HepG2 (cell line): Measurements from ENCODE around the gene ITPK1. TPM values are rescaled to one million over a fixed set of nuclear protein-coding genes. Genes with fewer than 3 reads are reported as not detected.

Source experiments
- ATAC-seq: fragments of 200-7000 bp; cut with Tn5 transposase; 3 replicates; pipeline ENCODE4 v1.9.1; 2020; ENCODE audit warnings: mild to moderate bottlenecking, moderate library complexity
- BruUV-seq: library from RNA; stranded (reverse); fragments of 400-500 nt; replicated peaks from 2 replicates; lab custom pipeline; 2021; lab: Mats Ljungman, UMichigan
- CTCF ChIA-PET: fragments of 300-600 bp; formaldehyde crosslinking; extraction: SDS; loops from one replicate; lab custom pipeline; 2021; ENCODE audit warnings: low total read pairs, inconsistent platforms, low intra/inter-chr PET ratio; lab: Yijun Ruan, JAX
- POLR2A ChIA-PET: fragments of 350-600 bp; sonication (Branson Sonifier 250); formaldehyde crosslinking; loops from one replicate; lab custom pipeline; 2020; ENCODE audit warnings: antibody characterized with exemption, inconsistent platforms; lab: Yijun Ruan, JAX
- DNase-seq: peaks from one replicate; pipeline ENCODE4 v3.0.0-alpha.2; 2015; ENCODE audit warnings: low spot score
- FAIRE-seq: peaks from 3 replicates; lab custom pipeline; 2011; peaks lifted over from hg19 to GRCh38; lab: Jason Lieb, UNC
- H2AFZ ChIP-seq: one replicate; pipeline ENCODE4 v1.6.1; 2011; ENCODE audit warnings: low read length, inconsistent platforms
- H3K27ac ChIP-seq: fragments of 300-600 bp; 3 replicates; pipeline ENCODE4 v1.8.0; 2011; ENCODE audit warnings: mixed run types, mild to moderate bottlenecking, mixed read lengths, low read length, inconsistent platforms; ENCODE audit not compliant: insufficient read depth; ENCODE audit errors: extremely low read length
- H3K27me3 ChIP-seq, 2 experiments: fragments of 200-600 bp in 1 of 2; 2 replicates in 1 of 2; 3 replicates in 1 of 2; pipeline versions ENCODE4 v1.6.0 to v1.8.0; 2011; ENCODE audit warnings: low read length in 2 of 2, mild to moderate bottlenecking in 2 of 2, moderate library complexity in 2 of 2, inconsistent platforms in 1 of 2; ENCODE audit not compliant: insufficient read depth in 2 of 2, control insufficient read depth in 1 of 2
- H3K36me3 ChIP-seq, 2 experiments: fragments of 200-600 bp in 1 of 2; replicated peaks in 1 of 2; 2 replicates in 1 of 2; 3 replicates in 1 of 2; pipeline versions ENCODE4 v1.5.1 to v1.8.0; 2011; ENCODE audit warnings: low read length in 2 of 2, inconsistent platforms in 1 of 2; ENCODE audit not compliant: insufficient read depth in 2 of 2, control insufficient read depth in 1 of 2
- H3K4me1 ChIP-seq: 2 replicates; pipeline ENCODE4 v1.5.1; 2012; ENCODE audit warnings: low read length, inconsistent platforms; ENCODE audit not compliant: insufficient read depth
- H3K4me2 ChIP-seq: 2 replicates; pipeline ENCODE4 v1.6.0; 2011; ENCODE audit warnings: low read depth, low read length, inconsistent platforms
- H3K4me3 ChIP-seq, 3 experiments: fragments of 200-600 bp in 1 of 3; sonication (generic), shearing (Covaris generic) in 1 of 3; replicated peaks in 1 of 3; 2 replicates each; pipeline ENCODE4 v1.5.1; 2011 to 2016; ENCODE audit warnings: low read length in 3 of 3, inconsistent platforms in 2 of 3, low read depth in 2 of 3, mild to moderate bottlenecking in 2 of 3, control low read depth in 1 of 3, mixed read lengths in 1 of 3; ENCODE audit not compliant: insufficient read depth in 1 of 3
- H3K79me2 ChIP-seq: one replicate; pipeline ENCODE4 v1.6.1; 2011; ENCODE audit warnings: low read length, inconsistent platforms; ENCODE audit not compliant: insufficient read depth
- H3K9ac ChIP-seq: 2 replicates; pipeline ENCODE4 v1.6.0; 2011; ENCODE audit warnings: mild to moderate bottlenecking, low read depth, low read length, inconsistent platforms; ENCODE audit not compliant: insufficient read depth
- H3K9me3 ChIP-seq: 2 replicates; pipeline ENCODE4 v1.5.1; 2012; ENCODE audit warnings: mild to moderate bottlenecking, low read length
- H4K20me1 ChIP-seq: 2 replicates; pipeline ENCODE4 v1.6.0; 2011; ENCODE audit warnings: inconsistent platforms, mild to moderate bottlenecking, low read length, moderate library complexity; ENCODE audit not compliant: insufficient read depth
- BHLHE40 ChIP-seq: IDR thresholded peaks from 2 replicates; pipeline ENCODE4 v1.6.1; 2011; ENCODE audit warnings: low read length, improper control_type of control experiment
- CC2D1A ChIP-seq: sonication (generic); formaldehyde crosslinking; IDR thresholded peaks from 2 replicates; pipeline ENCODE4 v1.8.1; 2023; ENCODE audit warnings: mild to moderate bottlenecking, missing genetic modification reagents
- CEBPZ ChIP-seq: IDR thresholded peaks from 2 replicates; pipeline ENCODE4 v1.6.1; 2012; ENCODE audit warnings: low read length, improper control_type of control experiment
- JUND ChIP-seq: sonication (generic); formaldehyde crosslinking; IDR thresholded peaks from 2 replicates; pipeline ENCODE4 v1.8.0; 2022; ENCODE audit warnings: mild to moderate bottlenecking, missing genetic modification reagents
- NCOA2 ChIP-seq: sonication (generic); formaldehyde crosslinking; IDR thresholded peaks from 2 replicates; pipeline ENCODE4 v1.8.0; 2022; ENCODE audit warnings: inconsistent platforms
- NR2F2 ChIP-seq: IDR thresholded peaks from 2 replicates; pipeline ENCODE4 v1.6.1; 2012; ENCODE audit warnings: low read depth, inconsistent platforms, borderline replicate concordance
- RAD21 ChIP-seq: fragments of 450-650 bp; formaldehyde crosslinking; IDR thresholded peaks from 2 replicates; pipeline ENCODE4 v1.5.0; 2020; ENCODE audit warnings: mild to moderate bottlenecking
- ZBTB25 ChIP-seq: IDR thresholded peaks from 2 replicates; pipeline ENCODE4 v1.6.1; 2018; ENCODE audit warnings: missing genetic modification reagents
- ZBTB8A ChIP-seq: sonication (generic); formaldehyde crosslinking; IDR thresholded peaks from 2 replicates; pipeline ENCODE4 v1.4.0; 2020; ENCODE audit warnings: mild to moderate bottlenecking, low read depth, missing genetic modification reagents, borderline replicate concordance
- ZNF513 ChIP-seq: sonication (generic); formaldehyde crosslinking; conservative IDR thresholded peaks from 2 replicates; pipeline ENCODE4 v1.5.0; 2020; ENCODE audit warnings: missing genetic modification reagents
- ZNF646 ChIP-seq: sonication (generic); formaldehyde crosslinking; IDR thresholded peaks from 2 replicates; pipeline ENCODE4 v1.9.0; 2021; ENCODE audit warnings: mild to moderate bottlenecking, missing genetic modification reagents
- WGBS: methylation state at CpG from one replicate; pipeline ENCODE4 v1.1.6; 2017; ENCODE audit warnings: low lambda C conversion rate; 5-methylcytosine and 5-hydroxymethylcytosine counted together
- in situ Hi-C: cut with HindIII; loops from 2 replicates; pipeline ENCODE4 v1.10.0; 2017; ENCODE audit warnings: low pct_unique_long_range_greater_than_20kb; ENCODE audit not compliant: extremely low pct_ligation_motif_present
- intact Hi-C: fragments of 100-400 bp; cut with micrococcal nuclease; formaldehyde crosslinking; loops from one replicate; pipeline ENCODE4 v1.10.0; 2022; ENCODE audit not compliant: unreplicated experiment
- polyA plus RNA-seq, 8 experiments: library from polyadenylated mRNA; depleted of rRNA in 3 of 8; stranded (reverse) in 7 of 8; unstranded in 1 of 8; fragments of >200 nt; fragmentation: Illumina TruSeq in 4 of 8; extraction: Trizol in 4 of 8; gene quantifications; 2 replicates each; pipeline versions ENCODE4 v1.2.1 to v1.2.3, GENCODE V29; 2011 to 2016; ENCODE audit warnings: low read depth in 4 of 8, missing spikeins in 1 of 8, mixed read lengths in 1 of 8; ENCODE audit not compliant: insufficient read depth in 1 of 8
- total RNA-seq, 5 experiments: library from RNA; depleted of rRNA; stranded (reverse); fragments of >200 nt; fragmentation: Illumina TruSeq; extraction: Trizol; gene quantifications; 2 replicates each; pipeline ENCODE4 v1.2.3, GENCODE V29; 2016; ENCODE audit warnings: low read depth in 1 of 5

Gene ITPK1
- total and polyA plus RNA-seq, 2 of the 13 experiments (the other 11 are each of a cell fraction or from before 2014, with no cell fraction given): 20.5 to 47.5 TPM

GRCh38 chr14:92902191-92902590 is 213.5 kb downstream of the ITPK1 start (continued):
- TF ChIP-seq ZNF513: no peak
- TF ChIP-seq, all 625 proteins: peak for 0

- in situ Hi-C loops: no loop called here
- Histone ChIP-seq H3K79me2 (no peaks in the 10 kb centered on the region), H3K4me3 (no peak overlapping the region), H3K27ac (no peak overlapping the region), H3K27me3 (peaks cover 1 to 16% of the 10 kb centered on the region in 2 experiments; a peak in 4 of 5 replicates), H3K9ac (no peak overlapping the region), H3K4me1 (peaks cover 29% of the 10 kb centered on the region), H3K4me2 (no peak overlapping the region), H4K20me1 (no peaks in the 10 kb centered on the region), H3K36me3 (no peaks in the 10 kb centered on the region), H3K9me3 (no peaks in the 10 kb centered on the region), H2AFZ (no peak overlapping the region)
- ATAC-seq (no peak), FAIRE-seq (no peak), DNase-seq (no peak)
- BruUV-seq: no TSS peak
- WGBS: 73% methylated on average over 2 of the region's 2 CpGs
- intact Hi-C loops: no loop called here
- ChIA-PET POLR2A (no interaction called here), CTCF (no interaction called here)
- no peak for TF ChIP-seq NR2F2
- no peak for TF ChIP-seq NCOA2
- no peak for TF ChIP-seq ZBTB25 (CRISPR knock-in tag)
- TF ChIP-seq CC2D1A (CRISPR knock-in tag): no peak
- no peak for TF ChIP-seq JUND (CRISPR knock-in tag)
- no peak for TF ChIP-seq RAD21
- no peak for TF ChIP-seq CEBPZ
- TF ChIP-seq BHLHE40: no peak
- TF ChIP-seq ZBTB8A (CRISPR knock-in tag): no peak
- no peak for TF ChIP-seq ZNF646 (CRISPR knock-in tag)
Measured at GRCh38 chr14:92900660-92901059, 215.1 kb downstream of the ITPK1 start.
